ENCODE measurements around the gene UQCRC2. TPM values are rescaled to one million over a fixed set of nuclear protein-coding genes. Genes with fewer than 3 reads are reported as not detected.

The UQCRC2 gene
- polyA plus RNA-seq, 1 experiment: 245 TPM

GRCh38 chr16:22031483-22032083 is 78.4 kb downstream of the UQCRC2 start:
- no peak for DNase-seq (ENCODE audit: low read depth, low spot score)
- Histone ChIP-seq H3K27ac (ENCODE audit: low read depth, low read length) (no peak overlapping the region), H3K4me3 (ENCODE audit: low read depth, low read length) (no peak overlapping the region), H3K9me3 (ENCODE audit: control insufficient read depth, insufficient read depth, low read length) (no peaks in the 10 kb centered on the region), H3K27me3 (ENCODE audit: control insufficient read depth, insufficient read depth, low read length) (no peaks in the 10 kb centered on the region)
- POLR2A ChIA-PET: interaction anchor here (1.0 kb wide), 1 partner anchor 24 kb away, joined by 4 read pairs; no protein-coding TSS in a partner anchor
- TF ChIP-seq CTCF (IDR thresholded peaks at IDR 0.05; ENCODE audit: low read depth, low read length): no peak
- CTCF ChIA-PET: interaction anchor here (1.1 to 7.1 kb wide), 2 partner anchors 46 to 157 kb away, joined by 8 to 69 read pairs; no protein-coding TSS in a partner anchor

Other genes starting within 250 kb of the UQCRC2 start
- gene NPIPB4, start 95.6 kb upstream of the UQCRC2 start, polyA plus RNA-seq (2011; rRNA removed): 16.8 and 19.5 TPM in 2 replicates
- not detected in 2 replicates for gene PDZD9, start 47.8 kb downstream of the UQCRC2 start, polyA plus RNA-seq (2011; rRNA removed)
- gene MOSMO, start 54.8 kb downstream of the UQCRC2 start, polyA plus RNA-seq (2011; rRNA removed): 15.6 and 15.8 TPM in 2 replicates
- gene VWA3A, start 139.2 kb downstream of the UQCRC2 start, polyA plus RNA-seq (2011; rRNA removed): not detected in 2 replicates
- gene SDR42E2, start 209.1 kb downstream of the UQCRC2 start, polyA plus RNA-seq (2011; rRNA removed): not detected in 2 replicates

Data from AG04450 (cell line).